Adrenal gland (tissue), 5 donors: ENCODE results near the gene ADARB2.

Experiments
- POLR2A ChIP-seq, 2 donors: fragments of 450-650 bp; IDR thresholded peaks; one replicate each; pipeline ENCODE4 v1.6.1; 2017; ENCODE audit warnings: antibody characterized with exemption in 2 of 2, mild to moderate bottlenecking in 2 of 2, moderate library complexity in 1 of 2
- TF ChIP-seq, protein P1 (sequence below), 6 experiments: fragments of 450-650 bp in 4 of 6; fragments of 200-600 bp in 2 of 6; sonication (generic) in 1 of 6; IDR thresholded peaks; 1 replicate in 5 of 6; 2 replicates in 1 of 6; pipeline versions ENCODE4 v1.5.1 to v1.8.0; 2016 to 2021; ENCODE audit warnings: antibody characterized with exemption in 6 of 6, mild to moderate bottlenecking in 2 of 6, moderate library complexity in 1 of 6
- donor health status: DM: no; HTN: no; CAD: no.

GRCh38 chr10:1267568-1267967 lies 469.8 kb downstream of the ADARB2 start:
- TF ChIP-seq, protein P1, sequence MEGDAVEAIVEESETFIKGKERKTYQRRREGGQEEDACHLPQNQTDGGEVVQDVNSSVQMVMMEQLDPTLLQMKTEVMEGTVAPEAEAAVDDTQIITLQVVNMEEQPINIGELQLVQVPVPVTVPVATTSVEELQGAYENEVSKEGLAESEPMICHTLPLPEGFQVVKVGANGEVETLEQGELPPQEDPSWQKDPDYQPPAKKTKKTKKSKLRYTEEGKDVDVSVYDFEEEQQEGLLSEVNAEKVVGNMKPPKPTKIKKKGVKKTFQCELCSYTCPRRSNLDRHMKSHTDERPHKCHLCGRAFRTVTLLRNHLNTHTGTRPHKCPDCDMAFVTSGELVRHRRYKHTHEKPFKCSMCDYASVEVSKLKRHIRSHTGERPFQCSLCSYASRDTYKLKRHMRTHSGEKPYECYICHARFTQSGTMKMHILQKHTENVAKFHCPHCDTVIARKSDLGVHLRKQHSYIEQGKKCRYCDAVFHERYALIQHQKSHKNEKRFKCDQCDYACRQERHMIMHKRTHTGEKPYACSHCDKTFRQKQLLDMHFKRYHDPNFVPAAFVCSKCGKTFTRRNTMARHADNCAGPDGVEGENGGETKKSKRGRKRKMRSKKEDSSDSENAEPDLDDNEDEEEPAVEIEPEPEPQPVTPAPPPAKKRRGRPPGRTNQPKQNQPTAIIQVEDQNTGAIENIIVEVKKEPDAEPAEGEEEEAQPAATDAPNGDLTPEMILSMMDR (IDR thresholded peaks at IDR 0.05) = no peak
- TF ChIP-seq POLR2A (IDR thresholded peaks at IDR 0.05) = no peak
